Panc1 (cell line): Measurements from ENCODE around the gene CNOT4. TPM values are rescaled to one million over a fixed set of nuclear protein-coding genes. Genes with fewer than 3 reads are reported as not detected.

Source experiments
- ATAC-seq: fragments of 200-7000 bp; cut with Tn5 transposase; 2 replicates; pipeline ENCODE4 v1.9.1; 2020; ENCODE audit warnings: mild to moderate bottlenecking, moderate library complexity
- BruUV-seq: library from RNA; stranded (reverse); fragments of 400-500 nt; replicated peaks from 2 replicates; lab custom pipeline; 2021; lab: Mats Ljungman, UMichigan
- CTCF ChIA-PET: fragments of 300-600 bp; sonication (Branson Sonifier 250); formaldehyde crosslinking; loops from one replicate; lab custom pipeline; 2022; ENCODE audit warnings: antibody characterized with exemption; lab: Charles Lee
- POLR2A ChIA-PET: fragments of 300-600 bp; sonication (Branson Sonifier 250); formaldehyde crosslinking; loops from one replicate; lab custom pipeline; 2022; ENCODE audit warnings: antibody characterized with exemption; lab: Charles Lee
- DNase-seq: peaks from one replicate; pipeline ENCODE4 v3.0.0-alpha.2; 2010; ENCODE audit warnings: low read depth, low spot score
- H3K27ac ChIP-seq: 2 replicates; pipeline ENCODE4 v1.5.1; 2011; ENCODE audit warnings: mild to moderate bottlenecking, low read length, inconsistent platforms
- H3K27me3 ChIP-seq: fragments of 200-500 bp; sonication (Bioruptor generic); 2 replicates; pipeline ENCODE4 v1.6.0; 2014; ENCODE audit warnings: low read length, inconsistent platforms; ENCODE audit not compliant: control insufficient read depth, insufficient read depth
- H3K36me3 ChIP-seq: fragments of 200-500 bp; sonication (Bioruptor generic); 2 replicates; pipeline ENCODE4 v1.5.1; 2014; ENCODE audit warnings: inconsistent platforms, mild to moderate bottlenecking, low read length, moderate library complexity; ENCODE audit not compliant: control insufficient read depth, insufficient read depth
- H3K4me1 ChIP-seq: 2 replicates; pipeline ENCODE4 v1.5.1; 2011; ENCODE audit warnings: inconsistent platforms, mild to moderate bottlenecking, low read length, moderate library complexity; ENCODE audit not compliant: control insufficient read depth, insufficient read depth
- H3K4me3 ChIP-seq, 2 experiments: 2 replicates each; pipeline ENCODE4 v1.5.1; 2011 to 2012; ENCODE audit warnings: low read depth in 2 of 2, low read length in 2 of 2, mild to moderate bottlenecking in 2 of 2, inconsistent platforms in 1 of 2, moderate library complexity in 1 of 2
- H3K9me3 ChIP-seq: fragments of 200-500 bp; sonication (Bioruptor generic); 2 replicates; pipeline ENCODE4 v1.5.1; 2014; ENCODE audit warnings: low read depth, mild to moderate bottlenecking, inconsistent platforms, low read length, moderate library complexity; ENCODE audit not compliant: control insufficient read depth, insufficient read depth
- POLR2AphosphoS5 ChIP-seq: IDR thresholded peaks from 2 replicates; pipeline ENCODE4 v1.6.1; 2012; ENCODE audit warnings: mild to moderate bottlenecking, low read depth, low read length, moderate library complexity
- REST ChIP-seq, 2 experiments: IDR thresholded peaks; 2 replicates each; pipeline ENCODE4 v1.6.1; 2011 to 2012; ENCODE audit warnings: low read depth in 2 of 2, control low read depth in 1 of 2, low read length in 1 of 2, mild to moderate bottlenecking in 1 of 2, moderate library complexity in 1 of 2; ENCODE audit not compliant: insufficient read depth in 1 of 2
- SIN3A ChIP-seq: IDR thresholded peaks from 2 replicates; pipeline ENCODE4 v1.6.1; 2012; ENCODE audit warnings: low read depth, mild to moderate bottlenecking, low read length, moderate library complexity, borderline replicate concordance; ENCODE audit not compliant: insufficient read depth
- TCF7L2 ChIP-seq: IDR thresholded peaks from 2 replicates; pipeline ENCODE4 v1.6.1; 2011; ENCODE audit warnings: mild to moderate bottlenecking, low read depth, low read length, inconsistent platforms
- in situ Hi-C: cut with HindIII; loops from 2 replicates; pipeline ENCODE4 v1.10.0; 2016; ENCODE audit warnings: low sequenced_read_pairs, low pct_unique_long_range_greater_than_20kb
- intact Hi-C: fragments of 100-400 bp; cut with micrococcal nuclease; formaldehyde crosslinking; loops from one replicate; pipeline ENCODE4 v1.10.0; 2022; ENCODE audit not compliant: unreplicated experiment
- total RNA-seq: library from RNA; stranded (reverse); gene quantifications from one replicate; pipeline ENCODE4 v1.2.1, GENCODE V29; 2021; ENCODE audit not compliant: unreplicated experiment
- TF ChIP-seq, protein P1 (sequence below): fragments of 450-650 bp; IDR thresholded peaks from 2 replicates; pipeline ENCODE4 v1.5.1; 2017; ENCODE audit warnings: mild to moderate bottlenecking

Gene CNOT4
- total RNA-seq, 1 experiment from 2014 or later = 22.3 TPM

GRCh38 chr7:135361788-135362187 lies 148.1 kb downstream of the CNOT4 start:
- no peak overlapping the region for H3K4me3 ChIP-seq
- no peaks in the 10 kb centered on the region for H3K4me1 ChIP-seq
- ChIA-PET CTCF (no interaction called here), POLR2A (no interaction called here)
- BruUV-seq = no TSS peak
- no peak for TF ChIP-seq TCF7L2
- no peak for TF ChIP-seq REST (IDR thresholded peaks at IDR 0.05; ENCODE audit: insufficient read depth in 1 of 2, low read depth in 2 of 2, low read length in 1 of 2)
- TF ChIP-seq, protein P1, sequence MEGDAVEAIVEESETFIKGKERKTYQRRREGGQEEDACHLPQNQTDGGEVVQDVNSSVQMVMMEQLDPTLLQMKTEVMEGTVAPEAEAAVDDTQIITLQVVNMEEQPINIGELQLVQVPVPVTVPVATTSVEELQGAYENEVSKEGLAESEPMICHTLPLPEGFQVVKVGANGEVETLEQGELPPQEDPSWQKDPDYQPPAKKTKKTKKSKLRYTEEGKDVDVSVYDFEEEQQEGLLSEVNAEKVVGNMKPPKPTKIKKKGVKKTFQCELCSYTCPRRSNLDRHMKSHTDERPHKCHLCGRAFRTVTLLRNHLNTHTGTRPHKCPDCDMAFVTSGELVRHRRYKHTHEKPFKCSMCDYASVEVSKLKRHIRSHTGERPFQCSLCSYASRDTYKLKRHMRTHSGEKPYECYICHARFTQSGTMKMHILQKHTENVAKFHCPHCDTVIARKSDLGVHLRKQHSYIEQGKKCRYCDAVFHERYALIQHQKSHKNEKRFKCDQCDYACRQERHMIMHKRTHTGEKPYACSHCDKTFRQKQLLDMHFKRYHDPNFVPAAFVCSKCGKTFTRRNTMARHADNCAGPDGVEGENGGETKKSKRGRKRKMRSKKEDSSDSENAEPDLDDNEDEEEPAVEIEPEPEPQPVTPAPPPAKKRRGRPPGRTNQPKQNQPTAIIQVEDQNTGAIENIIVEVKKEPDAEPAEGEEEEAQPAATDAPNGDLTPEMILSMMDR = no peak; the same call in 1 of the 2 replicates
- no peak for TF ChIP-seq POLR2AphosphoS5
- no peak for TF ChIP-seq SIN3A
- ATAC-seq (no peak), DNase-seq (no peak)
- H3K36me3 ChIP-seq = no peaks in the 10 kb centered on the region; the same call in 1 of the 2 replicates
- H3K27ac ChIP-seq = no peak overlapping the region
- in situ Hi-C loops = no loop called here
- H3K9me3 ChIP-seq = no peaks in the 10 kb centered on the region
- intact Hi-C loops = no loop called here
- no peaks in the 10 kb centered on the region for H3K27me3 ChIP-seq

DNA sequence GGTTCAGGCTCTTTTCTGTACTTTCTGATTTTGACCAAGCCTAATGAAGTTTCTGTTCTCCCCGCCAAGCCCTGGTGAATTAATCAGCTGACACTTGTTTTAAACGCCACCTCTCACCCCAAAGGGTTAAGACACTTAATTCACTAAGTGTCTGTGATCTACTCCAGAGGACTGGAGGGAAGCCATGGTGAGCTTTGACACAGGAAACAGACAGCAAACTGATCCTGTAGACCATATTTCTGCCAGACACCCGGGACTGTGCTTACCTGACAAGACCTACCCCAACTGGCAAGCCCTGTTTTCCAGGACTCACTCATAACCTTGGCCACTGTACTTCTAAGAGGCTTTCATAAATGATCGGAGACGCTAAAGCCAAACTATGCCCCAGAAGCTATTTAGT lies 150.3 kb downstream of the CNOT4 start:
- ChIA-PET CTCF (interaction anchor here (0.8 kb wide), 1 partner anchor 24 kb away, joined by 7 read pairs; no protein-coding TSS in a partner anchor), POLR2A (no interaction called here)
- intact Hi-C loops = no loop called here
- TF ChIP-seq REST (IDR thresholded peaks at IDR 0.05; ENCODE audit: insufficient read depth in 1 of 2, low read depth in 2 of 2, low read length in 1 of 2) (no peak), SIN3A (no peak), POLR2AphosphoS5 (no peak), TCF7L2 (no peak)
- TF ChIP-seq, protein P1 = no peak
- Histone ChIP-seq H3K4me3 (no peak overlapping the region), H3K27ac (no peak overlapping the region), H3K4me1 (no peaks in the 10 kb centered on the region), H3K36me3 (no peaks in the 10 kb centered on the region), H3K27me3 (no peaks in the 10 kb centered on the region), H3K9me3 (no peaks in the 10 kb centered on the region)
- DNase-seq (no peak), ATAC-seq (no peak)
- BruUV-seq = no TSS peak
- in situ Hi-C loops = no loop called here
